Measurements from ENCODE around the gene OR2B2. TPM values are rescaled to one million over a fixed set of nuclear protein-coding genes. Genes with fewer than 3 reads are reported as not detected.

OR2B2 gene
- total and polyA plus RNA-seq, 8 donors = not detected

DNA sequence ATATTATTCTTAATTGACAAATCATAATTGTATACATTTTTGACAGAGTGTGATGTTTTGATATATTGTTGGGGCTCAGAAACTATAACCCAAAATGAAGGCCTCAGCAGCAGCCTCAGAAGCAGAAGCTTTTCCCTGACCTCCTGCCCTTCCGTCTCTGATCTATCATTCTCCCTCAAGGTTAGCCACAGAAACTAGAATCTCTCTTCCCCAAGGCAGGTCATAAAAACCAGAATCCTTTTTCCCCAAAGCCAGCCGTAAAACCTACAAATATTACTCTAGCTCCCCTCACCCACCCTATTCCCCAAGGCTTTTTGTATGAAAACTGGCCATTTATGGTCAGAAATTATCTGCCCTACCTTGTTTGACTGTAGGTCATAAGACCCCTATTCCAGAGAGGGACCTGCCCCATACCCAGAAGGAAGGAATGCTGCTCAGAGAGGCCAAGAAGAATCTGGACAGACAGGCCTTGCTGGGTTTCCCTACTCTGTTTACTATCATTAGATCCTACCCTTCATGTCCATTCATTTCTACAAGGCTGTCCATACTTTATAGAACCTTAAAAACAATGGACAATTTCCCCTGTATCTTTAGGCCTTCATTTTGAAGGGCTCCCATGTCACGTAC, 14.5 kb downstream of the OR2B2 start:
- peaks cover 0 to 9% (median 0%) of the 10 kb centered on the region in 3 donors for H3K4me1 ChIP-seq
- TF ChIP-seq, protein P1, sequence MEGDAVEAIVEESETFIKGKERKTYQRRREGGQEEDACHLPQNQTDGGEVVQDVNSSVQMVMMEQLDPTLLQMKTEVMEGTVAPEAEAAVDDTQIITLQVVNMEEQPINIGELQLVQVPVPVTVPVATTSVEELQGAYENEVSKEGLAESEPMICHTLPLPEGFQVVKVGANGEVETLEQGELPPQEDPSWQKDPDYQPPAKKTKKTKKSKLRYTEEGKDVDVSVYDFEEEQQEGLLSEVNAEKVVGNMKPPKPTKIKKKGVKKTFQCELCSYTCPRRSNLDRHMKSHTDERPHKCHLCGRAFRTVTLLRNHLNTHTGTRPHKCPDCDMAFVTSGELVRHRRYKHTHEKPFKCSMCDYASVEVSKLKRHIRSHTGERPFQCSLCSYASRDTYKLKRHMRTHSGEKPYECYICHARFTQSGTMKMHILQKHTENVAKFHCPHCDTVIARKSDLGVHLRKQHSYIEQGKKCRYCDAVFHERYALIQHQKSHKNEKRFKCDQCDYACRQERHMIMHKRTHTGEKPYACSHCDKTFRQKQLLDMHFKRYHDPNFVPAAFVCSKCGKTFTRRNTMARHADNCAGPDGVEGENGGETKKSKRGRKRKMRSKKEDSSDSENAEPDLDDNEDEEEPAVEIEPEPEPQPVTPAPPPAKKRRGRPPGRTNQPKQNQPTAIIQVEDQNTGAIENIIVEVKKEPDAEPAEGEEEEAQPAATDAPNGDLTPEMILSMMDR (IDR thresholded peaks at IDR 0.05) = no peak
- no peak overlapping the region for H3K27ac ChIP-seq
- H3K27me3 ChIP-seq = no peaks in the 10 kb centered on the region
- H3K36me3 ChIP-seq = no peaks in the 10 kb centered on the region
- no peaks in the 10 kb centered on the region for H3K9me3 ChIP-seq
- WGBS, 2 donors = 87 to 95% methylated on average over 3 of the region's 3 CpGs
- no peak overlapping the region for H3K4me3 ChIP-seq
- no peak for DNase-seq
- intact Hi-C loops (cut with DNase I) = loop anchor here in 2 of 3 donors (10.0 kb wide), 1 partner anchor 713 kb away; no protein-coding TSS in a partner anchor
- no peak for FAIRE-seq
- ATAC-seq = no peak

DNA sequence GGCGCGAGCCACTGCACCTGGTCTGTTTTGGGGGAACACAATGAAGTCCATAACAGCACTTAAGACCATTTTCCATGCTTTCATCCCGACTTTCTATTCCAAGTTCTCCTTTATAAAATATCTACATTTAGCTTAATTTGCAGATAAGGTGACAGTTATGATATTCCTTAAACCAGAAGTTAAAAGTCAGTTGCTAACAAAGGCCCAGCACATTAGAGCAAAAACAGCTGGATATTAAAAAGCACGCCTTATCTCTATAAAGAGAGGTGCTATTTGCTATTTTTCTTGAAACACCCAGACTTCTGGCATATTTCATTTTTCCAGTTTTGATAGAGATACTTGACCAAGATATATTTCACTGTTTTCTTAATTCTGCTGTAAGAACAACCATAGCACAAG, 15.8 kb downstream of the OR2B2 start:
- H3K27me3 ChIP-seq = peaks cover 0 to 1% (median 0%) of the 10 kb centered on the region in 4 donors
- no peak for DNase-seq
- 79 to 80% methylated on average over 4 of the region's 4 CpGs for WGBS, 2 donors
- no peak for FAIRE-seq
- intact Hi-C loops (cut with DNase I) = loop anchor here in 2 of 3 donors (10.0 kb wide), 1 partner anchor 712 kb away; no protein-coding TSS in a partner anchor
- no peaks in the 10 kb centered on the region for H3K36me3 ChIP-seq
- H3K9me3 ChIP-seq = no peaks in the 10 kb centered on the region
- TF ChIP-seq, protein P1 (IDR thresholded peaks at IDR 0.05) = no peak
- ATAC-seq = no peak
- H3K27ac ChIP-seq = no peak overlapping the region
- H3K4me1 ChIP-seq = peaks cover 0 to 13% (median 0%) of the 10 kb centered on the region in 3 donors
- H3K4me3 ChIP-seq = no peak overlapping the region

DNA sequence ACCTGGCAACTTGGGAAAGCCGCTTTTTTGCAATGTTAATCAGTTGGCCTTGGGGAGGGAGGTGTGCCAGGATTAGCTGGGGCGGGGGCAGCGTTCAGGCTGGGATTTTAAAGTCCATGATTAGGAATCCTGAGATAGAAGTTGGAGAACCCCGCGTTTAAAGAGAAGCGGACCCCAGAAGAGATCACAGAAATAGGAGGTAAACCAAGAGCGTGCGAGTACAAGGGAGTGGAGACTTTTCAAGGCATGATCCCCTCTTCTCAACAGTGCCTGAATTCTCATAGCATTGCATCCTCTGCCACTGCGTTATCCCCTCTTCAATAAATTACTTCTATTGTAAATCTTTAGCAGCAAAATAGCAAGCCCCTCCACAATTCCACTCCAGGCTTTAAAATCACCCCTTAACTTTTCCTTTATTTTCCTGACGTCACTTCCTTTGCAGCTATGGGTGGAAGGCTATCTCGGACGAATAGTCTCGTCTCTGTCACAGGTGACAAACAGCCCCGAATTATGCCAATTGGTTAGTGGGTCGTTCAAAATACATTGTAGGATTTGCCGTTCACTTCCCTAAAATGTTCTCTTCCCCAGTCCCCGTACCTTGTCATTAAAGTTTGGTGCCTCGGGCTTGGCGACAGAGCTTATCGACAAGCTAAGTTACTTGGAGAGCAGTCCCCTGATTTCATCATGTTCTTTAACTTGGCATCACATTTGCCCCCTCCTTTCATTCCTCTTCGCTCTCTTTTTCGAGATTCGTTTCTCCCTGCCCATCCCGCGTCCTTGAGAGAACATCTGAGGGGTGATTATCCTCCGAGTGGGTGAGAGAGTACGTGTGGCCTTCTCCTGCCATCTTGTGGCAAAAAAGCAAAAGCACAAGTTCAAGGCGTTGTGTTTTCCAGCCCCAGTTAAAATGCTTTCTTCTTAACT, 17.1 kb downstream of the OR2B2 start:
- Histone ChIP-seq H3K4me1 (peaks cover 0 to 13% (median 0%) of the 10 kb centered on the region in 3 donors), H3K27me3 (peaks cover 0 to 5% (median 0%) of the 10 kb centered on the region in 4 donors)
- ATAC-seq = peak; percentile 62 to 79 (median 72)

DNA sequence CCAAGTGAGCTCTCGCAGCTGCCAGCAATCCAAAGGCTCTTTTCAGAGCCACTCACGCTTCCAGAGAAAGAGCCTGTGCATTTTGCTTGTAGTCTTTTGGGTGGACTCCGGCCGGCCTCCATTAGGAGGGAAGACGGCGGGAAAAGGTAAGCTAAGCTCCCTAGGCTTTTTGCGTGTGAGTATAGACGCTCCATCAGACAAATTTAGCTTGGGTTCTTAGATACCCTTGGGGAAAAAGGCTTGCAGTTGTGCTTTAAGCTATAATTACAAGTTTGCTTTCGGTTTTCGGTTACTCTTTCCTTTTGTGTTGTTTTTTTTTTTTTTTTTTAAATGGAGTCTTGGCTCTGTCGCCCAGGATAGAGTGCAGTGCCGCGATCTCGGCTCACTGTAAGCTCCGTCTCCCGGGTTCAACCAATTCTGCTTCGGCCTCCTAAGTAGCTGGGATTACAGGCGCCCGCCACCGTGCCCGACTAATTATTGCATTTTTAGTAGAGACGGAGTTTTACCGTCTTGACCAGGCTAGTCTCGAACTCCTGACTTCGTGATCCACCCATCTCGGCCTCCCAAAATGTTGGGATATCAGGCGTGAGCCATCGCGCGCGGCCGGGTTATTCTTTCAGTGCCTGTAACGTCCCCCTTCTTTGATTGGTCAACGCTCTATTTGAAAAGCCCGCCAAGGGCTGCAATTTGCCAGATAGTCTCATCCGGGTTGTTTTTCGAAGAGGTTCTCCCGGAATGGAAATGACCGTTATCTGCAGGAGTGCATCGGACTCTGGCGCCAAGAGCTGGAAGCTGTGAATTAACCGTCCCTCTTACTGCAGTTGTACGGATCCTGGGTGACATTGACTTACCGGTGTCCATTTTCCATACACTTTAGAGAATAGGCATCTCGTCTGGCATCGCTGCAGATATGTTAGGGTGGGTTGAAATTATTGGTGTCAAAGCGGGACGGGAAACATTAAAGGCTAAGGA, 18.1 kb downstream of the OR2B2 start:
- peak; percentile 70 to 86 (median 80) for ATAC-seq
- peaks cover 0 to 13% (median 0%) of the 10 kb centered on the region in 3 donors for H3K4me1 ChIP-seq
- H3K36me3 ChIP-seq = no peaks in the 10 kb centered on the region
- peaks cover 0 to 5% (median 0%) of the 10 kb centered on the region in 4 donors for H3K27me3 ChIP-seq
- H3K9me3 ChIP-seq = no peaks in the 10 kb centered on the region
- intact Hi-C loops (cut with DNase I) = loop anchor here in 2 of 3 donors (10.0 kb wide), 1 partner anchor 709 kb away; no protein-coding TSS in a partner anchor
- H3K4me3 ChIP-seq = peak overlapping the region; percentile 32 to 64 (median 55)
- peak overlapping the region in 2 of 4 donors; percentile 72 to 83 for H3K27ac ChIP-seq
- no peak for FAIRE-seq
- WGBS, 2 donors = 1% methylated on average over 48 of the region's 48 CpGs
- DNase-seq = peak in 5 of 6 donors; percentile 65 to 83 (median 72)
- TF ChIP-seq, protein P1 (IDR thresholded peaks at IDR 0.05) = no peak

More for the DNA sequence above, 17.1 kb downstream of the OR2B2 start:
- H3K27ac ChIP-seq = peak overlapping the region; percentile 15 to 83 (median 50)
- no peak for FAIRE-seq
- H3K4me3 ChIP-seq = peak overlapping the region; percentile 32 to 64 (median 55)
- DNase-seq = peak in 3 of 6 donors; percentile 19 to 55 (median 53)
- TF ChIP-seq, protein P1 (IDR thresholded peaks at IDR 0.05) = peak; percentile 25 to 63 (median 52)
- no peaks in the 10 kb centered on the region for H3K9me3 ChIP-seq
- H3K36me3 ChIP-seq = no peaks in the 10 kb centered on the region
- 0% methylated on average over 28 of the region's 28 CpGs for WGBS, 2 donors
- intact Hi-C loops (cut with DNase I) = loop anchor here in 2 of 3 donors (10.0 kb wide), 1 partner anchor 710 kb away; no protein-coding TSS in a partner anchor
